Type B pancreatic cell (in vitro differentiated cells): Measurements from ENCODE around the gene UNC5C. TPM values are rescaled to one million over a fixed set of nuclear protein-coding genes. Genes with fewer than 3 reads are reported as not detected.

ENCODE experiments used
- DNase-seq: peaks from one replicate; pipeline ENCODE4 v3.0.0; 2021; ENCODE audit warnings: mixed read lengths; ENCODE audit not compliant: unreplicated experiment; ENCODE audit errors: extremely low spot score
- H3K27ac Mint-ChIP-seq: 2 replicates; pipeline ENCODE4 v1.8.0; 2021; ENCODE audit warnings: mild to moderate bottlenecking, mixed read lengths
- H3K27me3 Mint-ChIP-seq: 2 replicates; pipeline ENCODE4 v1.8.0; 2021; ENCODE audit warnings: mixed read lengths
- H3K36me3 Mint-ChIP-seq: 2 replicates; pipeline ENCODE4 v1.8.0; 2021; ENCODE audit warnings: mixed read lengths
- H3K4me1 Mint-ChIP-seq: one replicate; pipeline ENCODE4 v1.8.0; 2021; ENCODE audit warnings: mixed read lengths; ENCODE audit not compliant: unreplicated experiment
- H3K4me3 Mint-ChIP-seq: 2 replicates; pipeline ENCODE4 v1.8.0; 2021; ENCODE audit warnings: mild to moderate bottlenecking, mixed read lengths
- H3K9me3 Mint-ChIP-seq: 2 replicates; pipeline ENCODE4 v1.8.0; 2021; ENCODE audit warnings: mixed read lengths
- total RNA-seq: library from RNA; stranded (reverse); gene quantifications from 2 replicates; pipeline ENCODE4 v1.2.1, GENCODE V29; 2021; ENCODE audit warnings: low replicate concordance
- TF ChIP-seq, protein P1 (sequence below): fragments of 200-600 bp; sonication (generic); conservative IDR thresholded peaks from 2 replicates; pipeline ENCODE4 v1.5.0; 2021; ENCODE audit warnings: antibody characterized with exemption, mild to moderate bottlenecking

UNC5C gene
- total RNA-seq, 1 donor from 2014 or later: 95.0 TPM

GRCh38 chr4:95505799-95506198, 43.0 kb downstream of the UNC5C start:
- TF ChIP-seq, protein P1, sequence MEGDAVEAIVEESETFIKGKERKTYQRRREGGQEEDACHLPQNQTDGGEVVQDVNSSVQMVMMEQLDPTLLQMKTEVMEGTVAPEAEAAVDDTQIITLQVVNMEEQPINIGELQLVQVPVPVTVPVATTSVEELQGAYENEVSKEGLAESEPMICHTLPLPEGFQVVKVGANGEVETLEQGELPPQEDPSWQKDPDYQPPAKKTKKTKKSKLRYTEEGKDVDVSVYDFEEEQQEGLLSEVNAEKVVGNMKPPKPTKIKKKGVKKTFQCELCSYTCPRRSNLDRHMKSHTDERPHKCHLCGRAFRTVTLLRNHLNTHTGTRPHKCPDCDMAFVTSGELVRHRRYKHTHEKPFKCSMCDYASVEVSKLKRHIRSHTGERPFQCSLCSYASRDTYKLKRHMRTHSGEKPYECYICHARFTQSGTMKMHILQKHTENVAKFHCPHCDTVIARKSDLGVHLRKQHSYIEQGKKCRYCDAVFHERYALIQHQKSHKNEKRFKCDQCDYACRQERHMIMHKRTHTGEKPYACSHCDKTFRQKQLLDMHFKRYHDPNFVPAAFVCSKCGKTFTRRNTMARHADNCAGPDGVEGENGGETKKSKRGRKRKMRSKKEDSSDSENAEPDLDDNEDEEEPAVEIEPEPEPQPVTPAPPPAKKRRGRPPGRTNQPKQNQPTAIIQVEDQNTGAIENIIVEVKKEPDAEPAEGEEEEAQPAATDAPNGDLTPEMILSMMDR: no peak
- H3K4me1 Mint-ChIP-seq: peaks cover 30% of the 10 kb centered on the region
- H3K27ac Mint-ChIP-seq: peak overlapping the region; percentile 8
- H3K4me3 Mint-ChIP-seq: no peak overlapping the region
- peaks cover 29% of the 10 kb centered on the region for H3K27me3 Mint-ChIP-seq
- no peak for DNase-seq
- H3K36me3 Mint-ChIP-seq: peaks cover 23% of the 10 kb centered on the region
- H3K9me3 Mint-ChIP-seq: peaks cover 4% of the 10 kb centered on the region

- peaks cover 4% of the 10 kb centered on the region for H3K9me3 Mint-ChIP-seq
- peak overlapping the region; percentile 8 for H3K27ac Mint-ChIP-seq
- peaks cover 23% of the 10 kb centered on the region for H3K36me3 Mint-ChIP-seq
- peak overlapping the region; percentile 9 for H3K4me3 Mint-ChIP-seq
- H3K27me3 Mint-ChIP-seq: peaks cover 29% of the 10 kb centered on the region
- TF ChIP-seq, protein P1: no peak
- H3K4me1 Mint-ChIP-seq: peaks cover 28% of the 10 kb centered on the region
- no peak for DNase-seq
These were observed 43.6 kb downstream of the UNC5C start for GRCh38 chr4:95505151-95505550.

DNA sequence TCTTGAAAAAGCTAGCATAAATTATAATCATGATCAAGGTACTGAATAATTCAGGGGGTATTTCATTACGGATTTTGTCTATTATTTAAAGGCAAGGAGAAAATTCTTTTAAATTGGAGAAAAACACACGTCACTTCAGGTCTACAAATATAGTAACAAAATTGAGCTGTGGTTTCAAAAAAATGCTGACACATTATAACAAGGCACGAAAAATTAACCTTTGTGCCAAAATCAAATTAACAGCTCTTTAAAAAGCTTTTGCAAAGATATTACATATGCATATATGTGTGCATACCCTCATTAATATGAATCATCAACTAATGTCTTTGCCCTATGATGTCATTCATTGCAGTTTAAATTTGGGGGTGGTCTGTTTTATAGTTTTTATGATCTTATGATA, 44.3 kb downstream of the UNC5C start:
- H3K27me3 Mint-ChIP-seq: peaks cover 32% of the 10 kb centered on the region
- H3K4me1 Mint-ChIP-seq: peaks cover 31% of the 10 kb centered on the region
- peaks cover 4% of the 10 kb centered on the region for H3K9me3 Mint-ChIP-seq
- peaks cover 27% of the 10 kb centered on the region for H3K36me3 Mint-ChIP-seq
- no peak overlapping the region for H3K4me3 Mint-ChIP-seq
- H3K27ac Mint-ChIP-seq: no peak overlapping the region
- TF ChIP-seq, protein P1: no peak
- no peak for DNase-seq

GRCh38 chr4:95500361-95500760, 48.4 kb downstream of the UNC5C start:
- Mint-ChIP-seq H3K4me3 (no peak overlapping the region), H3K27ac (no peak overlapping the region), H3K9me3 (peaks cover 4% of the 10 kb centered on the region), H3K36me3 (peaks cover 30% of the 10 kb centered on the region), H3K27me3 (peaks cover 22% of the 10 kb centered on the region), H3K4me1 (peaks cover 22% of the 10 kb centered on the region)
- TF ChIP-seq, protein P1: no peak
- DNase-seq: no peak

- Mint-ChIP-seq H3K4me1 (peaks cover 15% of the 10 kb centered on the region), H3K4me3 (no peak overlapping the region), H3K27me3 (peaks cover 20% of the 10 kb centered on the region), H3K36me3 (peaks cover 24% of the 10 kb centered on the region), H3K27ac (no peak overlapping the region), H3K9me3 (peaks cover 4% of the 10 kb centered on the region)
- TF ChIP-seq, protein P1: no peak
- DNase-seq: no peak
These were observed 49.5 kb downstream of the UNC5C start for GRCh38 chr4:95499291-95499696.

DNA sequence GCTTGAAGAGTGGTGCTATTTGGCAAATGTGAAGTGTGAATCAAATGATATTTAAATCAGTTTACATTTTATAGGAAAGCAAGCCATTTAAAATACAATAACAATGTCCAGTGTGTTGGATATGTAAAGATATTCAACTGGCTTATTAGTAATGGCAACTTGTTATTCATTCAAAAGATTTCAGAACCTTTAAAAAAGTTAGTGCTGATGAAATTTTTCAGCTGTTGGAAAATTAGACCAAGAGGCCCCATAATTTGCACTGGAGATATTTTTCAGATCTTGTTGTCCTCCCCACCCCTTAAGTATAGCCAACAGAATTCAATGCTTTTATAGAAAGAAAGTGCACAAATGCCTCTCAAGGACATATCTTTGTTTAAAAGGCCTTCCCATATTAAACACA, 54.6 kb downstream of the UNC5C start:
- no peak for DNase-seq

More for the DNA sequence above, 54.6 kb downstream of the UNC5C start:
- TF ChIP-seq, protein P1: no peak
- H3K4me3 Mint-ChIP-seq: no peak overlapping the region
- peaks cover 17% of the 10 kb centered on the region for H3K36me3 Mint-ChIP-seq
- H3K9me3 Mint-ChIP-seq: peaks cover 7% of the 10 kb centered on the region
- peaks cover 9% of the 10 kb centered on the region for H3K27me3 Mint-ChIP-seq
- peaks cover under 1% of the 10 kb centered on the region for H3K4me1 Mint-ChIP-seq
- H3K27ac Mint-ChIP-seq: no peak overlapping the region
